Liver (tissue), 9 donors: ENCODE data around the gene DEFB124. TPM values are rescaled to one million over a fixed set of nuclear protein-coding genes. Genes with fewer than 3 reads are reported as not detected.
"Not testable (repeated sequence)": the region's sequence is repeated elsewhere in the genome, so short reads cannot be mapped to it uniquely, and the experiment has no call there.

Source experiments
- DNase-seq: peaks from one replicate; pipeline ENCODE4 v3.0.0-alpha.2; 2017; ENCODE audit warnings: low spot score
- H3K27ac ChIP-seq, 2 donors: one replicate each; pipeline ENCODE4 v1.7.0; 2013; ENCODE audit warnings: inconsistent platforms in 2 of 2, low read length in 2 of 2, control low read depth in 1 of 2, low read depth in 1 of 2, mild to moderate bottlenecking in 1 of 2
- H3K27me3 ChIP-seq, 4 donors: one replicate each; pipeline versions ENCODE4 v1.6.1 to v1.7.0; 2013; ENCODE audit warnings: low read length in 3 of 4, inconsistent platforms in 1 of 4, mild to moderate bottlenecking in 1 of 4, moderate library complexity in 1 of 4; ENCODE audit not compliant: control insufficient read depth in 4 of 4, insufficient read depth in 4 of 4
- H3K36me3 ChIP-seq, 4 donors: one replicate each; pipeline versions ENCODE4 v1.6.1 to v1.7.0; 2013; ENCODE audit warnings: low read length in 3 of 4, mild to moderate bottlenecking in 3 of 4, low read depth in 1 of 4, moderate library complexity in 1 of 4; ENCODE audit not compliant: control insufficient read depth in 4 of 4, insufficient read depth in 3 of 4
- H3K4me1 ChIP-seq, 4 donors: one replicate each; pipeline versions ENCODE4 v1.6.1 to v1.7.0; 2013; ENCODE audit warnings: low read length in 3 of 4, mild to moderate bottlenecking in 3 of 4, moderate library complexity in 1 of 4; ENCODE audit not compliant: control insufficient read depth in 4 of 4, insufficient read depth in 4 of 4
- H3K4me3 ChIP-seq, 3 donors: one replicate each; pipeline versions ENCODE4 v1.6.1 to v1.7.0; 2013; ENCODE audit warnings: low read length in 3 of 3, control low read depth in 1 of 3, low read depth in 1 of 3, mild to moderate bottlenecking in 1 of 3
- H3K9ac ChIP-seq, 2 donors: one replicate each; pipeline ENCODE4 v1.7.0; 2013; ENCODE audit warnings: low read length in 2 of 2, mild to moderate bottlenecking in 2 of 2, moderate library complexity in 2 of 2, control low read depth in 1 of 2, low read depth in 1 of 2
- H3K9me3 ChIP-seq, 4 donors: one replicate each; pipeline versions ENCODE4 v1.6.1 to v1.7.0; 2013; ENCODE audit warnings: low read length in 3 of 4; ENCODE audit not compliant: control insufficient read depth in 4 of 4
- ATF3 ChIP-seq: IDR thresholded peaks from 2 replicates; pipeline ENCODE4 v1.6.1; 2016; ENCODE audit warnings: antibody characterized with exemption
- CTCF ChIP-seq: fragments of 150-350 bp; IDR thresholded peaks from 2 replicates; pipeline ENCODE4 v1.5.1; 2017; ENCODE audit warnings: improper control_type of control experiment, low read depth, low read length; ENCODE audit not compliant: missing input control
- EGR1 ChIP-seq, 2 donors: IDR thresholded peaks; 2 replicates each; pipeline ENCODE4 v1.6.1; 2016 to 2018; ENCODE audit warnings: antibody characterized with exemption in 2 of 2, low read depth in 2 of 2
- FOXA1 ChIP-seq: IDR thresholded peaks from 2 replicates; pipeline ENCODE4 v1.6.1; 2016; ENCODE audit warnings: antibody characterized with exemption
- FOXA2 ChIP-seq: IDR thresholded peaks from 2 replicates; pipeline ENCODE4 v1.6.1; 2016; ENCODE audit warnings: antibody characterized with exemption
- GABPA ChIP-seq, 2 donors: IDR thresholded peaks in 1 of 2; conservative IDR thresholded peaks in 1 of 2; 2 replicates each; pipeline ENCODE4 v1.6.1; 2016; ENCODE audit warnings: antibody characterized with exemption in 2 of 2, mild to moderate bottlenecking in 1 of 2, moderate library complexity in 1 of 2
- HNF4A ChIP-seq, 2 donors: conservative IDR thresholded peaks; 2 replicates each; pipeline ENCODE4 v1.6.1; 2016; ENCODE audit warnings: antibody characterized with exemption in 2 of 2, mild to moderate bottlenecking in 2 of 2
- HNF4G ChIP-seq: IDR thresholded peaks from 2 replicates; pipeline ENCODE4 v1.6.1; 2016; ENCODE audit warnings: antibody characterized with exemption
- JUND ChIP-seq, 2 donors: IDR thresholded peaks; 2 replicates each; pipeline ENCODE4 v1.6.1; 2016; ENCODE audit warnings: antibody characterized with exemption in 2 of 2
- MAX ChIP-seq: IDR thresholded peaks from 2 replicates; pipeline ENCODE4 v1.6.1; 2016; ENCODE audit warnings: antibody characterized with exemption
- NR2F2 ChIP-seq: IDR thresholded peaks from 2 replicates; pipeline ENCODE4 v1.6.1; 2016; ENCODE audit warnings: antibody characterized with exemption
- RAD21 ChIP-seq, 2 donors: IDR thresholded peaks; 2 replicates each; pipeline ENCODE4 v1.6.1; 2016; ENCODE audit warnings: antibody characterized with exemption in 2 of 2, mild to moderate bottlenecking in 2 of 2
- REST ChIP-seq: IDR thresholded peaks from 2 replicates; pipeline ENCODE4 v1.6.1; 2016; ENCODE audit warnings: antibody characterized with exemption, mild to moderate bottlenecking
- RXRA ChIP-seq, 2 donors: IDR thresholded peaks; 2 replicates each; pipeline ENCODE4 v1.6.1; 2017 to 2018; ENCODE audit warnings: antibody characterized with exemption in 2 of 2, mild to moderate bottlenecking in 1 of 2
- SP1 ChIP-seq: IDR thresholded peaks from 2 replicates; pipeline ENCODE4 v1.6.1; 2018; ENCODE audit warnings: antibody characterized with exemption, mild to moderate bottlenecking
- TAF1 ChIP-seq: conservative IDR thresholded peaks from 2 replicates; pipeline ENCODE4 v1.6.1; 2016; ENCODE audit warnings: antibody characterized with exemption, mild to moderate bottlenecking
- YY1 ChIP-seq: IDR thresholded peaks from 2 replicates; pipeline ENCODE4 v1.6.1; 2016; ENCODE audit warnings: antibody characterized with exemption, mild to moderate bottlenecking
- ZBTB33 ChIP-seq: IDR thresholded peaks from 2 replicates; pipeline ENCODE4 v1.6.1; 2016; ENCODE audit warnings: antibody characterized with exemption
- WGBS: extraction: QIAGEN DNeasy Blood & Tissue Kit; methylation state at CpG from one replicate; pipeline ENCODE4 v1.1.7; 2013; 5-methylcytosine and 5-hydroxymethylcytosine counted together
- polyA plus RNA-seq, 2 donors: library from polyadenylated mRNA; stranded (reverse) in 1 of 2; unstranded in 1 of 2; fragments of 200-250 nt in 1 of 2; fragments of >200 nt in 1 of 2; fragmentation: Nextera tagmentation in 1 of 2; extraction: Ambion mirVana in 1 of 2; gene quantifications; one replicate each; pipeline versions ENCODE4 v1.2.1 to v1.2.3, GENCODE V29; 2013 to 2015
- total RNA-seq, 2 donors: library from RNA; depleted of rRNA; stranded (reverse); fragments of >200 nt; gene quantifications; one replicate each; pipeline ENCODE4 v1.2.3, GENCODE V29; 2014
- donor health status: healthy.
- donor health status: healthy.
- donor health status: healthy.
- donor health status: healthy.
- donor health status: healthy.

The DEFB124 gene
- total and polyA plus RNA-seq, 4 donors, result not detected

GRCh38 chr20:31426891-31427551 lies 47.9 kb downstream of the DEFB124 start:
- not testable (repeated sequence) for H3K27me3 ChIP-seq, H3K4me1 ChIP-seq, H3K4me3 ChIP-seq, H3K36me3 ChIP-seq, DNase-seq, H3K27ac ChIP-seq, H3K9me3 ChIP-seq, H3K9ac ChIP-seq
- 91% methylated on average over 48 of the region's 48 CpGs for WGBS

GRCh38 chr20:31425797-31426196 lies 49.1 kb downstream of the DEFB124 start:
- TF ChIP-seq RAD21 (IDR thresholded peaks at IDR 0.05) (no peak), ATF3 (no peak)
- Histone ChIP-seq H3K9ac (no peak overlapping the region), H3K36me3 (no peaks in the 10 kb centered on the region), H3K27ac (no peak overlapping the region), H3K4me3 (no peak overlapping the region), H3K9me3 (no peaks in the 10 kb centered on the region), H3K27me3 (no peaks in the 10 kb centered on the region), H3K4me1 (no peaks in the 10 kb centered on the region)
- DNase-seq, result no peak

GRCh38 chr20:31418307-31418706 lies 56.6 kb downstream of the DEFB124 start:
- H3K9me3 ChIP-seq, result no peaks in the 10 kb centered on the region

More at GRCh38 chr20:31418307-31418706, 56.6 kb downstream of the DEFB124 start:
- Histone ChIP-seq H3K4me1 (no peaks in the 10 kb centered on the region), H3K9ac (no peak overlapping the region), H3K36me3 (no peaks in the 10 kb centered on the region), H3K27me3 (no peaks in the 10 kb centered on the region), H3K27ac (no peak overlapping the region), H3K4me3 (no peak overlapping the region)
- no peak for DNase-seq
- TF ChIP-seq MAX, result no peak
- no peak for TF ChIP-seq JUND (IDR thresholded peaks at IDR 0.05)
- no peak for TF ChIP-seq SP1
- TF ChIP-seq YY1, result no peak
- TF ChIP-seq NR2F2, result no peak
- no peak for TF ChIP-seq EGR1 (IDR thresholded peaks at IDR 0.05; ENCODE audit: low read depth in 2 of 2)
- no peak for TF ChIP-seq ATF3
- TF ChIP-seq FOXA2, result no peak
- TF ChIP-seq CTCF, result no peak
- no peak for TF ChIP-seq REST
- no peak for TF ChIP-seq HNF4G
- no peak for TF ChIP-seq TAF1
- TF ChIP-seq HNF4A (conservative IDR thresholded peaks at IDR 0.05), result no peak
- TF ChIP-seq RAD21 (IDR thresholded peaks at IDR 0.05), result no peak
- no peak for TF ChIP-seq GABPA (IDR thresholded peaks at IDR 0.05 in 1 of 2, conservative IDR thresholded peaks at IDR 0.05 in 1 of 2)
- no peak for TF ChIP-seq FOXA1
- no peak for TF ChIP-seq RXRA (IDR thresholded peaks at IDR 0.05)
- TF ChIP-seq ZBTB33, result no peak
- WGBS, result 74% methylated on average over 7 of the region's 7 CpGs
